ENCODE measurements around the gene CDH2. TPM values are rescaled to one million over a fixed set of nuclear protein-coding genes. Genes with fewer than 3 reads are reported as not detected.

CDH2 gene
- total and polyA plus RNA-seq, 2 experiments from 2014 or later, result 14.7 to 36.9 TPM

GRCh38 chr18:28039691-28040090 lies 137.2 kb downstream of the CDH2 start (continued):
- TF ChIP-seq REST (IDR thresholded peaks at IDR 0.05; ENCODE audit: unreplicated experiment) (no peak), ZNF331 (CRISPR knock-in tag; IDR thresholded peaks at IDR 0.05; ENCODE audit: low read depth) (no peak)
- TF ChIP-seq, protein P1, sequence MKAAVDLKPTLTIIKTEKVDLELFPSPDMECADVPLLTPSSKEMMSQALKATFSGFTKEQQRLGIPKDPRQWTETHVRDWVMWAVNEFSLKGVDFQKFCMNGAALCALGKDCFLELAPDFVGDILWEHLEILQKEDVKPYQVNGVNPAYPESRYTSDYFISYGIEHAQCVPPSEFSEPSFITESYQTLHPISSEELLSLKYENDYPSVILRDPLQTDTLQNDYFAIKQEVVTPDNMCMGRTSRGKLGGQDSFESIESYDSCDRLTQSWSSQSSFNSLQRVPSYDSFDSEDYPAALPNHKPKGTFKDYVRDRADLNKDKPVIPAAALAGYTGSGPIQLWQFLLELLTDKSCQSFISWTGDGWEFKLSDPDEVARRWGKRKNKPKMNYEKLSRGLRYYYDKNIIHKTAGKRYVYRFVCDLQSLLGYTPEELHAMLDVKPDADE (IDR thresholded peaks at IDR 0.05), result no peak

DNA sequence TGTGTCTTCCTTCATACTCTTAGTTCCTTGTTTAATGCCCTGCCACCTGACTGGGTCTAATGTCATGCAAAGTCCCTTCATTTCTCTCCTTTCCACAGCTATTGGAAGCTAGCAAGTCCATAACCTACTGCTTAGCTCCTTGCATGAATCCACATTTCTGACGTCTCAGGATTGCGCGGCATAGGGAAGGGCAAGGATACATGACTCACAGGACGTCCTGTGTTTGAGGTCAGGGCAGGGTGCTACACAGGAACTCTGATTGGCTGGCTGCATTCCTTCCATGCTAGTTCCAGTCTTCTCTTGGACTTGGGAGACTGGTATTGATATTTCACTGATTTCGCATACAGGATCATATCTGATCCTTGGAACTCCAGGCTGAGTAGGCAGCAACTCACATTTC lies 137.9 kb downstream of the CDH2 start:
- peaks cover 38% of the 10 kb centered on the region for H3K4me1 ChIP-seq (ENCODE audit: insufficient read depth)
- no peak overlapping the region for H3K4me2 ChIP-seq
- Mint-ChIP-seq H3K36me3 (ENCODE audit: low read depth) (no peaks in the 10 kb centered on the region), H3K27me3 (ENCODE audit: insufficient read depth, low read depth, poor library complexity) (no peaks in the 10 kb centered on the region), H3K4me3 (no peak overlapping the region), H3K9me3 (no peaks in the 10 kb centered on the region), H3K27ac (0 out of 2 replicates have a peak overlapping the region, but pooled peaks have one; percentile 20), H3K4me1 (peaks cover 32% of the 10 kb centered on the region)
- H4K20me1 ChIP-seq (replicated peaks; ENCODE audit: insufficient read depth), result no peaks in the 10 kb centered on the region
- H3K79me2 ChIP-seq (replicated peaks; ENCODE audit: insufficient read depth), result no peaks in the 10 kb centered on the region
- no peak for DNase-seq (ENCODE audit: low spot score)
- no peaks in the 10 kb centered on the region for H3F3A ChIP-seq (replicated peaks; ENCODE audit: low read depth)
- H3K27me3 ChIP-seq (ENCODE audit: insufficient read depth), result no peaks in the 10 kb centered on the region
- H3K9me2 ChIP-seq (ENCODE audit: insufficient read depth), result no peaks in the 10 kb centered on the region
- H2AFZ ChIP-seq, result no peak overlapping the region
- no peaks in the 10 kb centered on the region for H3K36me3 ChIP-seq (ENCODE audit: insufficient read depth)
- no peak overlapping the region for H3K4me3 ChIP-seq
- no peak overlapping the region for H3K27ac ChIP-seq (ENCODE audit: low read depth)
- ATAC-seq, result no peak
- TF ChIP-seq NANOG (IDR thresholded peaks at IDR 0.05; ENCODE audit: borderline replicate concordance) (no peak), EZH2phosphoT487 (IDR thresholded peaks at IDR 0.05; ENCODE audit: unreplicated experiment) (no peak), JUNB (IDR thresholded peaks at IDR 0.05; ENCODE audit: unreplicated experiment) (no peak), POLR2AphosphoS5 (IDR thresholded peaks at IDR 0.05; ENCODE audit: low read depth) (no peak), EZH2 (IDR thresholded peaks at IDR 0.05; ENCODE audit: low read depth, unreplicated experiment) (no peak), ZNF331 (CRISPR knock-in tag; IDR thresholded peaks at IDR 0.05; ENCODE audit: low read depth) (no peak), CREB1 (CRISPR knock-in tag; IDR thresholded peaks at IDR 0.05; ENCODE audit: low read depth) (no peak), ZNF114 (CRISPR knock-in tag; IDR thresholded peaks at IDR 0.05) (no peak), STAT1 (IDR thresholded peaks at IDR 0.05; ENCODE audit: unreplicated experiment) (no peak)
- TF ChIP-seq, protein P2, sequence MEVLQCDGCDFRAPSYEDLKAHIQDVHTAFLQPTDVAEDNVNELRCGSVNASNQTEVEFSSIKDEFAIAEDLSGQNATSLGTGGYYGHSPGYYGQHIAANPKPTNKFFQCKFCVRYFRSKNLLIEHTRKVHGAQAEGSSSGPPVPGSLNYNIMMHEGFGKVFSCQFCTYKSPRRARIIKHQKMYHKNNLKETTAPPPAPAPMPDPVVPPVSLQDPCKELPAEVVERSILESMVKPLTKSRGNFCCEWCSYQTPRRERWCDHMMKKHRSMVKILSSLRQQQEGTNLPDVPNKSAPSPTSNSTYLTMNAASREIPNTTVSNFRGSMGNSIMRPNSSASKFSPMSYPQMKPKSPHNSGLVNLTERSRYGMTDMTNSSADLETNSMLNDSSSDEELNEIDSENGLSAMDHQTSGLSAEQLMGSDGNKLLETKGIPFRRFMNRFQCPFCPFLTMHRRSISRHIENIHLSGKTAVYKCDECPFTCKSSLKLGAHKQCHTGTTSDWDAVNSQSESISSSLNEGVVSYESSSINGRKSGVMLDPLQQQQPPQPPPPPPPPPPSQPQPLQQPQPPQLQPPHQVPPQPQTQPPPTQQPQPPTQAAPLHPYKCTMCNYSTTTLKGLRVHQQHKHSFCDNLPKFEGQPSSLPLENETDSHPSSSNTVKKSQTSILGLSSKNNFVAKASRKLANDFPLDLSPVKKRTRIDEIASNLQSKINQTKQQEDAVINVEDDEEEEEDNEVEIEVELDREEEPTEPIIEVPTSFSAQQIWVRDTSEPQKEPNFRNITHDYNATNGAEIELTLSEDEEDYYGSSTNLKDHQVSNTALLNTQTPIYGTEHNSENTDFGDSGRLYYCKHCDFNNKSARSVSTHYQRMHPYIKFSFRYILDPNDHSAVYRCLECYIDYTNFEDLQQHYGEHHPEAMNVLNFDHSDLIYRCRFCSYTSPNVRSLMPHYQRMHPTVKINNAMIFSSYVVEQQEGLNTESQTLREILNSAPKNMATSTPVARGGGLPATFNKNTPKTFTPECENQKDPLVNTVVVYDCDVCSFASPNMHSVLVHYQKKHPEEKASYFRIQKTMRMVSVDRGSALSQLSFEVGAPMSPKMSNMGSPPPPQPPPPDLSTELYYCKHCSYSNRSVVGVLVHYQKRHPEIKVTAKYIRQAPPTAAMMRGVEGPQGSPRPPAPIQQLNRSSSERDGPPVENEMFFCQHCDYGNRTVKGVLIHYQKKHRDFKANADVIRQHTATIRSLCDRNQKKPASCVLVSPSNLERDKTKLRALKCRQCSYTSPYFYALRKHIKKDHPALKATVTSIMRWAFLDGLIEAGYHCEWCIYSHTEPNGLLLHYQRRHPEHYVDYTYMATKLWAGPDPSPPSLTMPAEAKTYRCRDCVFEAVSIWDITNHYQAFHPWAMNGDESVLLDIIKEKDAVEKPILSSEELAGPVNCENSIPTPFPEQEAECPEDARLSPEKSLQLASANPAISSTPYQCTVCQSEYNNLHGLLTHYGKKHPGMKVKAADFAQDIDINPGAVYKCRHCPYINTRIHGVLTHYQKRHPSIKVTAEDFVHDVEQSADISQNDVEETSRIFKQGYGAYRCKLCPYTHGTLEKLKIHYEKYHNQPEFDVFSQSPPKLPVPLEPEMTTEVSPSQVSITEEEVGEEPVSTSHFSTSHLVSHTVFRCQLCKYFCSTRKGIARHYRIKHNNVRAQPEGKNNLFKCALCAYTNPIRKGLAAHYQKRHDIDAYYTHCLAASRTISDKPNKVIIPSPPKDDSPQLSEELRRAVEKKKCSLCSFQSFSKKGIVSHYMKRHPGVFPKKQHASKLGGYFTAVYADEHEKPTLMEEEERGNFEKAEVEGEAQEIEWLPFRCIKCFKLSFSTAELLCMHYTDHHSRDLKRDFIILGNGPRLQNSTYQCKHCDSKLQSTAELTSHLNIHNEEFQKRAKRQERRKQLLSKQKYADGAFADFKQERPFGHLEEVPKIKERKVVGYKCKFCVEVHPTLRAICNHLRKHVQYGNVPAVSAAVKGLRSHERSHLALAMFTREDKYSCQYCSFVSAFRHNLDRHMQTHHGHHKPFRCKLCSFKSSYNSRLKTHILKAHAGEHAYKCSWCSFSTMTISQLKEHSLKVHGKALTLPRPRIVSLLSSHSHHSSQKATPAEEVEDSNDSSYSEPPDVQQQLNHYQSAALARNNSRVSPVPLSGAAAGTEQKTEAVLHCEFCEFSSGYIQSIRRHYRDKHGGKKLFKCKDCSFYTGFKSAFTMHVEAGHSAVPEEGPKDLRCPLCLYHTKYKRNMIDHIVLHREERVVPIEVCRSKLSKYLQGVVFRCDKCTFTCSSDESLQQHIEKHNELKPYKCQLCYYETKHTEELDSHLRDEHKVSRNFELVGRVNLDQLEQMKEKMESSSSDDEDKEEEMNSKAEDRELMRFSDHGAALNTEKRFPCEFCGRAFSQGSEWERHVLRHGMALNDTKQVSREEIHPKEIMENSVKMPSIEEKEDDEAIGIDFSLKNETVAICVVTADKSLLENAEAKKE (CRISPR knock-in tag; IDR thresholded peaks at IDR 0.05), result no peak
- TF ChIP-seq, protein P3, sequence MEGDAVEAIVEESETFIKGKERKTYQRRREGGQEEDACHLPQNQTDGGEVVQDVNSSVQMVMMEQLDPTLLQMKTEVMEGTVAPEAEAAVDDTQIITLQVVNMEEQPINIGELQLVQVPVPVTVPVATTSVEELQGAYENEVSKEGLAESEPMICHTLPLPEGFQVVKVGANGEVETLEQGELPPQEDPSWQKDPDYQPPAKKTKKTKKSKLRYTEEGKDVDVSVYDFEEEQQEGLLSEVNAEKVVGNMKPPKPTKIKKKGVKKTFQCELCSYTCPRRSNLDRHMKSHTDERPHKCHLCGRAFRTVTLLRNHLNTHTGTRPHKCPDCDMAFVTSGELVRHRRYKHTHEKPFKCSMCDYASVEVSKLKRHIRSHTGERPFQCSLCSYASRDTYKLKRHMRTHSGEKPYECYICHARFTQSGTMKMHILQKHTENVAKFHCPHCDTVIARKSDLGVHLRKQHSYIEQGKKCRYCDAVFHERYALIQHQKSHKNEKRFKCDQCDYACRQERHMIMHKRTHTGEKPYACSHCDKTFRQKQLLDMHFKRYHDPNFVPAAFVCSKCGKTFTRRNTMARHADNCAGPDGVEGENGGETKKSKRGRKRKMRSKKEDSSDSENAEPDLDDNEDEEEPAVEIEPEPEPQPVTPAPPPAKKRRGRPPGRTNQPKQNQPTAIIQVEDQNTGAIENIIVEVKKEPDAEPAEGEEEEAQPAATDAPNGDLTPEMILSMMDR (conservative IDR thresholded peaks at IDR 0.05; ENCODE audit: low read depth in 2 of 2), result no peak
